Ovary (tissue), 9 donors: Measurements from ENCODE around the gene LEMD2. TPM values are rescaled to one million over a fixed set of nuclear protein-coding genes. Genes with fewer than 3 reads are reported as not detected.

ENCODE experiments used
- DNase-seq, 5 donors: peaks; one replicate each; pipeline ENCODE4 v3.0.0-alpha.2; 2019 to 2020
- H3K27ac ChIP-seq, 2 donors: fragments of 200-600 bp; one replicate each; pipeline versions ENCODE4 v1.5.1 to v1.8.0; 2019 to 2022
- H3K27me3 ChIP-seq: fragments of 200-600 bp; one replicate; pipeline ENCODE4 v1.8.0; 2022
- H3K36me3 ChIP-seq: fragments of 200-600 bp; sonication (generic); one replicate; pipeline ENCODE4 v1.5.1; 2019
- H3K4me1 ChIP-seq: one replicate; pipeline ENCODE4 v1.8.1; 2013; ENCODE audit warnings: mild to moderate bottlenecking, moderate library complexity; ENCODE audit not compliant: insufficient read depth
- H3K4me3 ChIP-seq: fragments of 200-600 bp; sonication (generic); one replicate; pipeline ENCODE4 v1.5.1; 2017
- H3K9me3 ChIP-seq, 2 donors: fragments of 200-600 bp in 1 of 2; sonication (generic) in 1 of 2; one replicate each; pipeline versions ENCODE4 v1.5.1 to v1.8.1; 2013 to 2019; ENCODE audit warnings: mild to moderate bottlenecking in 1 of 2, moderate library complexity in 1 of 2
- EP300 ChIP-seq: sonication (generic); formaldehyde crosslinking; IDR thresholded peaks from one replicate; pipeline ENCODE4 v1.6.1; 2017; ENCODE audit warnings: antibody characterized with exemption
- POLR2A ChIP-seq: fragments of 450-650 bp; IDR thresholded peaks from one replicate; pipeline ENCODE4 v1.6.1; 2017; ENCODE audit warnings: antibody characterized with exemption, mild to moderate bottlenecking, moderate library complexity
- WGBS, 3 donors: extraction: QIAGEN DNeasy Blood & Tissue Kit in 1 of 3; methylation state at CpG; one replicate each; pipeline versions ENCODE4 v1.1.5 to v1.1.7; 2013 to 2017; 5-methylcytosine and 5-hydroxymethylcytosine counted together
- intact Hi-C, 4 donors: fragments of 100-400 bp; cut with DNase I; formaldehyde crosslinking; loops; one replicate each; pipeline versions ENCODE4 v1.11.0 to v1.15.1; 2022 to 2023
- polyA plus RNA-seq, 2 donors: library from polyadenylated mRNA; stranded (reverse); fragments of 200-250 nt in 1 of 2; fragments of 350-450 nt in 1 of 2; fragmentation: Illumina TruSeq in 1 of 2; extraction: RNeasy Lipid Tissue Mini Kit (QIAGEN cat#74804) in 1 of 2; gene quantifications; one replicate each; pipeline ENCODE4 v1.2.3, GENCODE V29; 2013 to 2014
- total RNA-seq, 7 donors: library from RNA; depleted of rRNA in 2 of 7; stranded (reverse); fragments of >200 nt in 2 of 7; fragmentation: NEBNext Ultra II Directional in 3 of 7; extraction: Animal tissue kit (Norgen Biotek cat#: 25700) in 3 of 7; gene quantifications; one replicate each; pipeline versions ENCODE4 v1.1.0 to v1.2.4, GENCODE V29; 2016 to 2023
- TF ChIP-seq, protein P1 (sequence below), 3 donors: fragments of 450-650 bp in 2 of 3; fragments of 200-600 bp in 1 of 3; IDR thresholded peaks; one replicate each; pipeline versions ENCODE4 v1.5.1 to v1.8.0; 2016 to 2022; ENCODE audit warnings: antibody characterized with exemption in 3 of 3, mild to moderate bottlenecking in 1 of 3
- donor health status: DM: no; HTN: no; CAD: no; lungs with moderate emphysema.
- donor health status: DM: no; HTN: no; CAD: no.
- donor health status: Bipolar disorder and iron deficiency.
- donor health status: DM: yes; HTN: yes; CAD: no.
- donor health status: DM: no; HTN: no; CAD: no.
- donor health status: DM: yes; HTN: yes; CAD: no.

Gene LEMD2
- total and polyA plus RNA-seq, 9 donors, result 41.7 to 66.8 (median 56.7) TPM

DNA sequence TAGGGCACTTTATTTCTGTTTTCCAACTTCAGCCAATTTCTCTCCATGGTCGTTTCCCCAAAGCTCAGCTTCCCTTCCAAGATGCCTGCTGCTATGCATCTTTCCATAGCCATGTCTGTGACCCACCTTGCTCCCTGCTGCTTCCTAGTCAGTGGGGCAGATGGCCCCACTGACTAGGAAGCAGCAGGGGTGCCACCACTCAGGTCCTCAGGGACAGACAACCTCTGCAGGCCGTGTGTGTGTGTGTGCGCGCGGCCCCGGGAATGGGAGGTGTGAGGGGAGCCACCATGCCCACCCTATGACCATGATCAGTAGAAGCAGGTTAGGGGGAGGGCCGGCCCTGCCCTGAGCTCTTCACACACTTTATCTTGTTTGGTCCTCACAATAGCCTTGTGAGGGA lies 39.5 kb downstream of the LEMD2 start:
- Histone ChIP-seq H3K9me3 (no peaks in the 10 kb centered on the region), H3K27me3 (no peaks in the 10 kb centered on the region), H3K36me3 (no peaks in the 10 kb centered on the region), H3K4me3 (no peak overlapping the region), H3K27ac (no peak overlapping the region), H3K4me1 (no peaks in the 10 kb centered on the region)
- intact Hi-C loops, result loop anchor here in 2 of 4 donors (10.0 kb wide), 1 partner anchor 405 kb away; no protein-coding TSS in a partner anchor
- 86 to 91% (median 88%) methylated on average over 7 of the region's 7 CpGs for WGBS, 3 donors
- TF ChIP-seq, protein P1, sequence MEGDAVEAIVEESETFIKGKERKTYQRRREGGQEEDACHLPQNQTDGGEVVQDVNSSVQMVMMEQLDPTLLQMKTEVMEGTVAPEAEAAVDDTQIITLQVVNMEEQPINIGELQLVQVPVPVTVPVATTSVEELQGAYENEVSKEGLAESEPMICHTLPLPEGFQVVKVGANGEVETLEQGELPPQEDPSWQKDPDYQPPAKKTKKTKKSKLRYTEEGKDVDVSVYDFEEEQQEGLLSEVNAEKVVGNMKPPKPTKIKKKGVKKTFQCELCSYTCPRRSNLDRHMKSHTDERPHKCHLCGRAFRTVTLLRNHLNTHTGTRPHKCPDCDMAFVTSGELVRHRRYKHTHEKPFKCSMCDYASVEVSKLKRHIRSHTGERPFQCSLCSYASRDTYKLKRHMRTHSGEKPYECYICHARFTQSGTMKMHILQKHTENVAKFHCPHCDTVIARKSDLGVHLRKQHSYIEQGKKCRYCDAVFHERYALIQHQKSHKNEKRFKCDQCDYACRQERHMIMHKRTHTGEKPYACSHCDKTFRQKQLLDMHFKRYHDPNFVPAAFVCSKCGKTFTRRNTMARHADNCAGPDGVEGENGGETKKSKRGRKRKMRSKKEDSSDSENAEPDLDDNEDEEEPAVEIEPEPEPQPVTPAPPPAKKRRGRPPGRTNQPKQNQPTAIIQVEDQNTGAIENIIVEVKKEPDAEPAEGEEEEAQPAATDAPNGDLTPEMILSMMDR (IDR thresholded peaks at IDR 0.05), result no peak
- TF ChIP-seq EP300 (no peak), POLR2A (no peak)
- DNase-seq, result no peak

DNA sequence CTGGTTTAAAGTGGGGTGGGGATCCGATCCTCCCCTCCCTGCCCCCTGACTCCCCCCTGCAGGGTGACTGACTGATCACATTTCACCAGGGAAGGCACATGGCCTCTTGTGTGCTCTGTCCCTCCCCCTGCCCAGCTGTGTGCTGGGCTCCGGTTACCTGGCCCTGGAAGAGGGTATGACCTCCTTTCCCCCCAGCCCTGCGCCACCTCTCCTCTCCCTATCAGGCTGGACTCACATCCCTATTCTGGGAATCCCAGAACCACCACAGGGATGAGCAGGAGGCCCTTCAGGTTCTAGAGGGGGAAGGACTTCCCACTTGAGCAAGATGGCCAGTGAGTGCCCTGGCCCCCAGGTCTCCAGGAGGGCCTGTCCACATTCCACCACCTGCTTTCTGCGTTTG lies 40.1 kb downstream of the LEMD2 start:
- 93 to 94% (median 93%) methylated on average over 4 of the region's 4 CpGs for WGBS, 3 donors
- H3K27me3 ChIP-seq, result no peaks in the 10 kb centered on the region
- no peak overlapping the region for H3K27ac ChIP-seq
- intact Hi-C loops, result loop anchor here in 2 of 4 donors (10.0 kb wide), 1 partner anchor 406 kb away; no protein-coding TSS in a partner anchor
- DNase-seq, result no peak
- no peak for TF ChIP-seq POLR2A
- TF ChIP-seq, protein P1 (IDR thresholded peaks at IDR 0.05), result no peak
- no peak for TF ChIP-seq EP300
- H3K4me3 ChIP-seq, result no peak overlapping the region
- no peaks in the 10 kb centered on the region for H3K36me3 ChIP-seq
- H3K9me3 ChIP-seq, result no peaks in the 10 kb centered on the region
- H3K4me1 ChIP-seq, result no peaks in the 10 kb centered on the region

DNA sequence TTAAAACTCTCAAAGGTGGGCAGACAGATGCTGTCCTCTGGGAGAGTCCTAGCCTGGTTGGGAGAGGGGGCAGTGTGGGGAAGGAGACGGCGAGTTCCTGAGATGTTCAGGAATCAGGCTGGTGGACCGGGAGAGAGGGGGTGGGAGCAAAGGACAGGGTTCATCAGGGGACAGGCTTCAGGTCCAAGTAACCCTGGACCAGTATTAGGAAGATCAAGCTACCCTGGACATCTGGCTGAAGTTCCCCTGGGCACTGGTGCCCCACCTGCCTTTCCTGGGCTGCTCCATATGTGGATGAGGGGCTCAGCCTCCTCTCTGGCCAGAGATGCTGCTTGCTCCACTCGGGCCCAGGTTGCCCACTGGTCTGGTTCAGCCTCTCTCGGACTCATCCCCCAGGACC lies 41.1 kb downstream of the LEMD2 start:
- Histone ChIP-seq H3K4me3 (no peak overlapping the region), H3K4me1 (no peaks in the 10 kb centered on the region), H3K27me3 (no peaks in the 10 kb centered on the region), H3K27ac (no peak overlapping the region), H3K36me3 (no peaks in the 10 kb centered on the region), H3K9me3 (no peaks in the 10 kb centered on the region)
- TF ChIP-seq POLR2A (no peak), EP300 (no peak)
- TF ChIP-seq, protein P1 (IDR thresholded peaks at IDR 0.05), result no peak
- 86 to 97% (median 91%) methylated on average over 5 of the region's 5 CpGs for WGBS, 3 donors
- DNase-seq, result no peak
- intact Hi-C loops, result loop anchor here in 2 of 4 donors (10.0 kb wide), 1 partner anchor 407 kb away; no protein-coding TSS in a partner anchor

DNA sequence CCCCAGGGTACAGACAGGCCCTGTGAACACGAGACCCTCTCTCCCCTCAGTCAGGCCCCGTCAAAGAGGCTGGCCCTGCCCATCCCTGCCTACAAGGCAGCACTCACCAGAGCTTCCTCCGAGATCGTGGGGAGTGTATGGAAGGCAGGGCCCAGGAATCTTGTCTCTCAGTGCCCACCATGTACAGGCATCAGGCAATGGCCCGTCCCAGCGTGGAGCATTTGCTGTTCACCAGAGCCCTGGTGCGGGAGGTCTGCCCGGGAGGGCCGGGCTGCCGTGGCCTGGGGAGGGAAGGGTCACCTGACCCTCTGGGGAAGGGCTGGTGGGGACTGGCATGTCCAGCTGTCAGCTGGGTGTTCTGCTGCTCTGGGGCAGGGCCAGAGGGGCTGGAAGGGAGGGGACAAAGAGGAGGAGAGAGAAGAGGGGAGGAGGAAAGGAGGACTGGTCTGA lies 42.3 kb downstream of the LEMD2 start, which contains the start of gene IP6K3:
TSS of gene IP6K3 (minus strand) at position 255 of the 450 bp plus-strand sequence. CDS start 11,429 bp downstream, outside the sequence.
- Histone ChIP-seq H3K4me1 (peaks cover 2% of the 10 kb centered on the region), H3K27ac (no peak within 1 kb of the TSS), H3K4me3 (peak within 1 kb of the TSS; percentile 20), H3K27me3 (no peaks in the 10 kb centered on the region), H3K9me3 (no peaks in the 10 kb centered on the region), H3K36me3 (no peaks in the 10 kb centered on the region)
- WGBS, 3 donors, result 40 to 68% (median 64%) methylated on average over 9 to 10 of the region's 10 CpGs
- TF ChIP-seq POLR2A (no peak), EP300 (no peak)
- TF ChIP-seq, protein P1 (IDR thresholded peaks at IDR 0.05), result no peak
- intact Hi-C loops, result loop anchor here in 2 of 4 donors (10.0 kb wide), 1 partner anchor 408 kb away; no protein-coding TSS in a partner anchor
- DNase-seq, result no peak
